ENCODE results near the gene NUAK1.

DNA sequence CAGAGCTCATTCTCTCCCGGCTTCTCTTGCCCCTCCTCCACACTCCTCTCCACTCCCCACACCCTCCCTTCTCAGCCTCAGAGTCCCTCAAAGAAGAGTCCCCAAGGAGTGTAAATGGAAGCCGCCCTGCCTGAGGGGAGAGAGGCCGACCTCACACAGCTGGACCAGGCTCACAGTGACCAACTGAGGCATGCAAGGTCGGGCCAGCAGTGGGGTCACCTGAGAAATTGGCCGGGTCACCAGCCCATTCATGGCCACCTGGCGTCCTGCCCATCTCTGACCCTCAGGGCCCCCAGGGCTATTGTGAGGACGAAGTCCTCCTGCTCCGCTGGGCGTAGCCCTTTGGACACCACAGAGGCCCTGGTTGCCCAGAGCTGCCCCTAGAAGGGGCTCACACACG, 49.5 kb upstream of the NUAK1 start:
- TF ChIP-seq, protein P1, sequence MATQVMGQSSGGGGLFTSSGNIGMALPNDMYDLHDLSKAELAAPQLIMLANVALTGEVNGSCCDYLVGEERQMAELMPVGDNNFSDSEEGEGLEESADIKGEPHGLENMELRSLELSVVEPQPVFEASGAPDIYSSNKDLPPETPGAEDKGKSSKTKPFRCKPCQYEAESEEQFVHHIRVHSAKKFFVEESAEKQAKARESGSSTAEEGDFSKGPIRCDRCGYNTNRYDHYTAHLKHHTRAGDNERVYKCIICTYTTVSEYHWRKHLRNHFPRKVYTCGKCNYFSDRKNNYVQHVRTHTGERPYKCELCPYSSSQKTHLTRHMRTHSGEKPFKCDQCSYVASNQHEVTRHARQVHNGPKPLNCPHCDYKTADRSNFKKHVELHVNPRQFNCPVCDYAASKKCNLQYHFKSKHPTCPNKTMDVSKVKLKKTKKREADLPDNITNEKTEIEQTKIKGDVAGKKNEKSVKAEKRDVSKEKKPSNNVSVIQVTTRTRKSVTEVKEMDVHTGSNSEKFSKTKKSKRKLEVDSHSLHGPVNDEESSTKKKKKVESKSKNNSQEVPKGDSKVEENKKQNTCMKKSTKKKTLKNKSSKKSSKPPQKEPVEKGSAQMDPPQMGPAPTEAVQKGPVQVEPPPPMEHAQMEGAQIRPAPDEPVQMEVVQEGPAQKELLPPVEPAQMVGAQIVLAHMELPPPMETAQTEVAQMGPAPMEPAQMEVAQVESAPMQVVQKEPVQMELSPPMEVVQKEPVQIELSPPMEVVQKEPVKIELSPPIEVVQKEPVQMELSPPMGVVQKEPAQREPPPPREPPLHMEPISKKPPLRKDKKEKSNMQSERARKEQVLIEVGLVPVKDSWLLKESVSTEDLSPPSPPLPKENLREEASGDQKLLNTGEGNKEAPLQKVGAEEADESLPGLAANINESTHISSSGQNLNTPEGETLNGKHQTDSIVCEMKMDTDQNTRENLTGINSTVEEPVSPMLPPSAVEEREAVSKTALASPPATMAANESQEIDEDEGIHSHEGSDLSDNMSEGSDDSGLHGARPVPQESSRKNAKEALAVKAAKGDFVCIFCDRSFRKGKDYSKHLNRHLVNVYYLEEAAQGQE (IDR thresholded peaks at IDR 0.05; ENCODE audit: insufficient read depth in 1 of 2, low read depth in 2 of 2, low read length in 2 of 2), result no peak
- no peak for TF ChIP-seq TAF1 (IDR thresholded peaks at IDR 0.05; ENCODE audit: borderline replicate concordance, insufficient read depth, low read length)
